Measurements from ENCODE around the gene ATP8A2. TPM values are rescaled to one million over a fixed set of nuclear protein-coding genes. Genes with fewer than 3 reads are reported as not detected.

The ATP8A2 gene
- polyA plus RNA-seq, 3 donors, result not detected

DNA sequence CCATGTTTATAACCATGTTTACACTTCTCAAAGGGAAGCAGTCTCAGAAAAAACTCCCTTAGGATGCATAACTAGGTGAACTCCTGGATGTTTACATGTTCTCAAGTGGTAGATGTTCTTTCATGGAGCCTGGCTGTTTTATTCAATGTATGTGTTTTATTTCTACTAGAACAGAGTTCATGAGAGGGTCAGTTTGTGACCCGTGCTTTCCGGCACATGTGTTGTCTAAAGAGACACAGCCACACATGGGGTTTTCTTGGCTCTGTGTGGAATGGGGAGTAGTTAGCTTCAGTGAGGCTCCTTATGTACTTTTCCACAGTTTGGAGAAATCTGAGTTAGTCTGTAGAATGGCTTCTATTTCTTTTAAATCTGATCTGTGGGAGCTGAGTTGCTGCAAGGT, 60.9 kb downstream of the ATP8A2 start:
- Histone ChIP-seq H3K9me3 (replicated peaks in 1 of 2; ENCODE audit: control insufficient read depth in 1 of 2, insufficient read depth in 1 of 2, low read length in 2 of 2) (no peaks in the 10 kb centered on the region), H3K79me2 (ENCODE audit: insufficient read depth, low read length) (no peaks in the 10 kb centered on the region), H3K36me3 (replicated peaks in 1 of 2; ENCODE audit: control insufficient read depth in 1 of 2, insufficient read depth in 2 of 2, low read length in 2 of 2) (no peaks in the 10 kb centered on the region), H3K9ac (ENCODE audit: insufficient read depth, low read length, poor library complexity, severe bottlenecking) (no peak overlapping the region), H3K27me3 (ENCODE audit: control insufficient read depth in 2 of 2, insufficient read depth in 2 of 2, low read length in 2 of 2) (no peaks in the 10 kb centered on the region), H4K20me1 (ENCODE audit: insufficient read depth, low read length) (no peaks in the 10 kb centered on the region), H3K4me2 (replicated peaks; ENCODE audit: extremely low read depth, low read length, poor library complexity, severe bottlenecking) (no peak overlapping the region), H3K4me1 (ENCODE audit: control insufficient read depth in 1 of 2, insufficient read depth in 2 of 2, low read length in 2 of 2) (no peaks in the 10 kb centered on the region), H3K4me3 (replicated peaks in 1 of 3; ENCODE audit: low read depth in 2 of 3, low read length in 3 of 3) (no peak overlapping the region), H3K27ac (ENCODE audit: low read depth in 1 of 2, low read length in 2 of 2) (no peak overlapping the region), H2AFZ (ENCODE audit: insufficient read depth, low read depth, low read length, poor library complexity, severe bottlenecking) (no peak overlapping the region)
- peaks cover 2 to 13% (median 2%) of the 10 kb centered on the region in 3 donors for H3K27me3 Mint-ChIP-seq (ENCODE audit: low read depth in 3 of 3)
- peaks cover 0 to 5% (median 0%) of the 10 kb centered on the region in 7 donors for H3K9me3 Mint-ChIP-seq
- TF ChIP-seq, protein P1, sequence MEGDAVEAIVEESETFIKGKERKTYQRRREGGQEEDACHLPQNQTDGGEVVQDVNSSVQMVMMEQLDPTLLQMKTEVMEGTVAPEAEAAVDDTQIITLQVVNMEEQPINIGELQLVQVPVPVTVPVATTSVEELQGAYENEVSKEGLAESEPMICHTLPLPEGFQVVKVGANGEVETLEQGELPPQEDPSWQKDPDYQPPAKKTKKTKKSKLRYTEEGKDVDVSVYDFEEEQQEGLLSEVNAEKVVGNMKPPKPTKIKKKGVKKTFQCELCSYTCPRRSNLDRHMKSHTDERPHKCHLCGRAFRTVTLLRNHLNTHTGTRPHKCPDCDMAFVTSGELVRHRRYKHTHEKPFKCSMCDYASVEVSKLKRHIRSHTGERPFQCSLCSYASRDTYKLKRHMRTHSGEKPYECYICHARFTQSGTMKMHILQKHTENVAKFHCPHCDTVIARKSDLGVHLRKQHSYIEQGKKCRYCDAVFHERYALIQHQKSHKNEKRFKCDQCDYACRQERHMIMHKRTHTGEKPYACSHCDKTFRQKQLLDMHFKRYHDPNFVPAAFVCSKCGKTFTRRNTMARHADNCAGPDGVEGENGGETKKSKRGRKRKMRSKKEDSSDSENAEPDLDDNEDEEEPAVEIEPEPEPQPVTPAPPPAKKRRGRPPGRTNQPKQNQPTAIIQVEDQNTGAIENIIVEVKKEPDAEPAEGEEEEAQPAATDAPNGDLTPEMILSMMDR (IDR thresholded peaks at IDR 0.05), result no peak
- no peaks in the 10 kb centered on the region for H3K4me1 Mint-ChIP-seq
- H3K4me3 Mint-ChIP-seq, result no peak overlapping the region
- no peak overlapping the region for H3K27ac Mint-ChIP-seq
- DNase-seq, result no peak
- WGBS (ENCODE audit: insufficient coverage), result no CpG with 5 or more reads among the region's 2 CpGs
- no peaks in the 10 kb centered on the region for H3K36me3 Mint-ChIP-seq
- intact Hi-C loops (cut with micrococcal nuclease), result no loop called here

DNA sequence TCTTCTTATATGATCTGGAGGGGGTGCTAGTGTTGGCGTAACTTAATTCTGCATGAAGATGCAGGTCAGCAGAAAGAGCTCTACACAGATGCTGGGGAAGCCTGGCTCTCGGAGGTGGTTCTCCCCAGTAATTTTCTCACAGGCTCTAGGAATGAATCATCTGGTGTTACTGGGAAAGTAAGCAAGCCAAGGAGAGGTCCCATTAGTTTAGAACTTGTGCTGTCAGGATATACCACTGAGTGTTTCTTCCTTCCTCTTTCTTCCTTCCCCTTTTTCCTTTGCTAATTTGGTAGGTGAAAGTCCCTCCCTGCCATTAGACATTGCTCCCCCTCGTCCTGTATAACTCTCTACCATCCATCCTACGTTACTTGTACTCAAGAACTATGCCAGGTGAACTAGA, 68.3 kb downstream of the ATP8A2 start:
- TF ChIP-seq, protein P1 (IDR thresholded peaks at IDR 0.05), result no peak

More for the DNA sequence above, 68.3 kb downstream of the ATP8A2 start:
- Histone ChIP-seq H3K36me3 (replicated peaks in 1 of 2; ENCODE audit: control insufficient read depth in 1 of 2, insufficient read depth in 2 of 2, low read length in 2 of 2) (no peaks in the 10 kb centered on the region), H3K9me3 (replicated peaks in 1 of 2; ENCODE audit: control insufficient read depth in 1 of 2, insufficient read depth in 1 of 2, low read length in 2 of 2) (no peaks in the 10 kb centered on the region), H3K4me3 (replicated peaks in 1 of 3; ENCODE audit: low read depth in 2 of 3, low read length in 3 of 3) (no peak overlapping the region), H3K27ac (ENCODE audit: low read depth in 1 of 2, low read length in 2 of 2) (no peak overlapping the region), H3K9ac (ENCODE audit: insufficient read depth, low read length, poor library complexity, severe bottlenecking) (no peak overlapping the region), H4K20me1 (ENCODE audit: insufficient read depth, low read length) (no peaks in the 10 kb centered on the region), H3K4me1 (ENCODE audit: control insufficient read depth in 1 of 2, insufficient read depth in 2 of 2, low read length in 2 of 2) (peaks cover 9 to 12% of the 10 kb centered on the region in 2 donors), H3K4me2 (replicated peaks; ENCODE audit: extremely low read depth, low read length, poor library complexity, severe bottlenecking) (peak overlapping the region; percentile 24), H3K27me3 (ENCODE audit: control insufficient read depth in 2 of 2, insufficient read depth in 2 of 2, low read length in 2 of 2) (peaks cover 0 to 3% of the 10 kb centered on the region in 2 donors), H3K79me2 (ENCODE audit: insufficient read depth, low read length) (no peaks in the 10 kb centered on the region), H2AFZ (ENCODE audit: insufficient read depth, low read depth, low read length, poor library complexity, severe bottlenecking) (no peak overlapping the region)
- Mint-ChIP-seq H3K27ac (no peak overlapping the region), H3K9me3 (peaks cover 0 to 3% (median 0%) of the 10 kb centered on the region in 7 donors), H3K4me1 (peaks cover 12% of the 10 kb centered on the region), H3K27me3 (ENCODE audit: low read depth in 3 of 3) (peaks cover 15 to 19% (median 16%) of the 10 kb centered on the region in 3 donors), H3K36me3 (no peaks in the 10 kb centered on the region), H3K4me3 (peak overlapping the region in 1 of 2 donors; percentile 63)
- no CpG with 5 or more reads among the region's 4 CpGs for WGBS (ENCODE audit: insufficient coverage)
- DNase-seq, result peak in 2 of 3 donors; percentile 4 to 57
- intact Hi-C loops (cut with micrococcal nuclease), result no loop called here

Data from CD14-positive monocyte (primary cell).